HG03097 (cell line): Measurements from ENCODE around the gene MDK.
"Not testable (repeated sequence)": the region's sequence is repeated elsewhere in the genome, so short reads cannot be mapped to it uniquely, and the experiment has no call there.

Source experiments
- ATAC-seq: cut with Tn5 transposase; IDR thresholded peaks from one replicate; pipeline ENCODE4 v1.9.1; 2021; ENCODE audit not compliant: unreplicated experiment, low FRiP score

Gene MDK

DNA sequence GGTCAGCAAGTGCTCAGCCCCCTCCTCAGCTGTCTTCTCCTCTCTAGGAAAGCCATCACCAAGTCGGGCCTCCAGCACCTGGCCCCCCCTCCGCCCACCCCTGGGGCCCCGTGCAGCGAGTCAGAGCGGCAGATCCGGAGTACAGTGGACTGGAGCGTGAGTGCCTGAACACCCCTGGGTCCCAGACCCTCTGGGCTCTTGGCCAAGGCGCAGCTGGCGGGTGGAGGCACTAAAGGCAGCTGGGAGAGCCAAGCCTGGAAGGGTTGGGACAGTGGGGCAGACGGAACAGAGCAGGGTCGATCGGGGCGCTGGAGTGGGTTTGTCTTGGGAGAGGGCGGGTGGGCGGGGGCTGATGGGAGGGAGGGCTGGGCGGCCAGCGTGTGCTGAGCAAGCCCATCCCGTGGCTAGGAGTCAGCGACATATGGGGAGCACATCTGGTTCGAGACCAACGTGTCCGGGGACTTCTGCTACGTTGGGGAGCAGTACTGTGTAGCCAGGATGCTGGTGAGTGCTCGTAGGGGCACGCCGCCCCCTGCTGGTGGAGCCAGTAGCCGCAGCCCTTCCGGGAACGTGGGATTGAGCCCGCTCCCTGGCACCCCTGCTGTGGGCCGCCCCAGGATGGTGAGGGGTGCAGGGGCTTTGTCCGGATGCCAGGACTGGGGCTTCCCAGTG lies 14.1 kb upstream of the MDK start:
- ATAC-seq = no peak

DNA sequence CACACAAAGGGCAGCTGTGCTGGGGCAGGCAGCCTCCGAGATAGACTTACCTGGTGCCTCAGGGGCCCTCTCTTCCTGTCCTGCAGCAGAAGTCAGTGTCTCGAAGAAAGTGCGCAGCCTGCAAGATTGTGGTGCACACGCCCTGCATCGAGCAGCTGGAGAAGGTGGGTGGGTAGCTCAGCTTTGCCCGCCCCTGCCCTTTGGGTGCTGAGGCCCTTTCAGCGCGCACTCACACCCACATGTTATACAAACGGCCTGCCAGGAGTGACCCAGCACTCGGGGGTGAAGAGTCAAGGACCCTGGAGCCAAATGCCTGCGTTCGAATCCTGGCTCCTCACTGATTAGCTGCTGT lies 13.6 kb upstream of the MDK start:
- ATAC-seq = no peak

DNA sequence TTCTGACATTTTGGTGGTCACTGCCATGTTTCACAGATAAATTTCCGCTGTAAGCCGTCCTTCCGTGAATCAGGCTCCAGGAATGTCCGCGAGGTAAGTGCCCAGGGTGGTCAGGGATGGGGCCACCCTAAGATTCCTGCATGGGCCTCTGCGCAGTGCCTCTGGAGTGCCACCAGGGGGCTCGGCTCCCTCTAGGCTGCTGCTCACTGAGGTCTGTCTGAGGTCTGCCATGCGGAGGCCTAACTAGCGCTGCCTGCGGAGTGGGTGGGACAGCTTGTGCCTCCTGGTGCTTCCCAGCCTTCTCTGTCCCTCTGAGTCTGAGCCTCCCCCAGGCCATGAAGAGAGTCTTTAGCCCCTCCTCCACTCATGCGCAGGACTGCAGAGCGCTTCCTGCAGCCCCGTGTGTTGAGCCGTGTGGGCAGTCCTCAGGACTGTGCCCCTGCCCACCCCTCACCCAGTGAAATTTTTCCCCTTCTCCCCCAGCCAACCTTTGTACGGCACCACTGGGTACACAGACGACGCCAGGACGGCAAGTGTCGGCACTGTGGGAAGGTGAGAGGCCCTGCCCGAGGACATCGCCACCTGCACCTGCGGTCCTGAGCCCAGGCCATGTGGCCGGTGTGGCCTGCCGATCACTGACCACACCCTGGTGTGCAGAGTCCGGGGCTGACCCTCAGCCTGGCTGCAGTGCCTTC lies 11.9 kb upstream of the MDK start:
- no peak for ATAC-seq

DNA sequence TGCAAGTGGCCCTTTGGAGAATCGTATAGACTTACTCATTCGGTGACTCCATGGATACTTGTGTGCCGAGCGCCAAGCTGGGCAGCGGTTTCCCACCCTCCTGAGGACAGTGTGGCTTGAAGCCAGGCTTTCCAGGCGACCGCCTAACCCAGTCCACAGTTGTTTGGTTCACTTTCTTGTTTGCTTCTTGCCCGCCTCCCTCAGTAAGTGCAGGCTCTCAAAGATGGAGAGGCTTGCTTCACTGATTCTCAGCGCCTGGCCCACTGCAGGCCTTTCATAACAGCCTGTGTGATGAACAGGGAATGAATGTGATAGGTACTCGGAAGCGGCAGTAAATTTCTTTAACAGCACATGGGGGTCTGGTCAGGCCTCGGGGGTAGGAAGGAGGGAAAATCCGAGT lies 11.2 kb upstream of the MDK start:
- no peak for ATAC-seq

DNA sequence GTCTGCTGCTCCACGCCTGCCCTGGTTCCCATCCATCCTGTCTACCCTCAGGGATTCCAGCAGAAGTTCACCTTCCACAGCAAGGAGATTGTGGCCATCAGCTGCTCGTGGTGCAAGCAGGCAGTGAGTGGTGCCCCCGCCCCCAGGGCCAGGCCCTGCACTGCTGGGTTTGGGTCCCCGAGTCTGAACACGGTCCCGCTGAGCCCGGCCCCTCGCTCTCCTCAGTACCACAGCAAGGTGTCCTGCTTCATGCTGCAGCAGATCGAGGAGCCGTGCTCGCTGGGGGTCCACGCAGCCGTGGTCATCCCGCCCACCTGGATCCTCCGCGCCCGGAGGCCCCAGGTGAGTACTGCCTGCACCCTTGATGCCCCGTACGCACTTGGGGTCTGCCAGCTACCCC lies 10.2 kb upstream of the MDK start:
- not testable (repeated sequence) for ATAC-seq

DNA sequence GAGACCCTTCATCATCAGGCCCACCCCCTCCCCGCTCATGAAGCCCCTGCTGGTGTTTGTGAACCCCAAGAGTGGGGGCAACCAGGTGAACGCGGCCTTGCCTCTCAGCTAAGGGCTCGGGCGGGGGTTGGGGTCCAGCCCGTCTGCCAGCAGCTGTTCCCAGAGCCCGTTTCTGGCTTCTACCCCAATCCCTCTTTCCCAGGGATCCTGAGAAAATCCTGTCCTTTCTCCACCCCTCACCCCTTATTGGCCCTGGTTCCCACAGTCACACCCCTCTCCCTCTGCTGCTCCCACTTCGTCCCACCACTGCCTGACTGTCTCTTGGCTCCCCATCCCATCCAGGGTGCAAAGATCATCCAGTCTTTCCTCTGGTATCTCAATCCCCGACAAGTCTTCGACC lies 9.4 kb upstream of the MDK start:
- no peak for ATAC-seq

GRCh38 chr11:46372501-46372900 lies 9.0 kb upstream of the MDK start:
- ATAC-seq = not testable (repeated sequence)

GRCh38 chr11:46373787-46374740 lies 7.4 kb upstream of the MDK start:
- ATAC-seq = no peak

GRCh38 chr11:46374815-46375214 lies 6.7 kb upstream of the MDK start:
- ATAC-seq = no peak

- no peak for ATAC-seq
Measured at GRCh38 chr11:46375392-46376101, 5.9 kb upstream of the MDK start.

DNA sequence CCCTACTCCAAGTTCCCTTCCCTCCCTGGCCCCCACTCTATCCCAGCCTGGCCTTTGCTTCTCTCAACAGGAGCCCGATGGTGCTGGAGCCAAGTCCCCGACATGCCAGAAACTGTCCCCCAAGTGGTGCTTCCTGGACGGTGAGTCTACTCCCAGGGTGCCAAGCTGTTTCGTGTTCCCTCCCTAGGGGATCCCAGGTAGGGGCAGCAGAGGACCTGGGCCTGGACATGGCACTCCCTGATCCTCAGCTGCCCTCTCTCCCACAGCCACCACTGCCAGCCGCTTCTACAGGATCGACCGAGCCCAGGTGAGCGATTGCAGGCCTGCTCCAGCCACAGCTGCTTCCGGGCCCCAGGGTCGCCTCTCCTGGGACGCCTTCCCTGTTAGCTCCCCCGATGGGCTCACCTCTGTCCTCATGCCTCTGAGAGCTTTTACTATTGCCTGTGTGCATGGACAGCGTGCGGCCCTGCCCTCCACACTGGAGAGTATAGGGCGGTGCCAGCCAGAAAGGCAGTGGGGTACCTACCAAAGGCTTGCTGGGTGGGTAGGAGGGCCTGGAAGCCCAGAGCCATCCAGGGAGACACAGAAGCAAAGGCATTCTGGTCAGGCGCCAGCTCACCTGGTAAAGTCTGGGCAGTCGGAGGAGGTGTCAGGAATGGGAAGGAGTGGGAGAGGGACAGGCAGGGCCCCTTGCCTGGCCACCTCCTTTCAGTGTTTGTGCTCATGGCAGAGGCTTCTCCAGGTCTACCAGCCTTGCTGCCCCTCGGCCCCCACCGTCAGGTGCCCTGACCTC lies 5.0 kb upstream of the MDK start:
- ATAC-seq = no peak

DNA sequence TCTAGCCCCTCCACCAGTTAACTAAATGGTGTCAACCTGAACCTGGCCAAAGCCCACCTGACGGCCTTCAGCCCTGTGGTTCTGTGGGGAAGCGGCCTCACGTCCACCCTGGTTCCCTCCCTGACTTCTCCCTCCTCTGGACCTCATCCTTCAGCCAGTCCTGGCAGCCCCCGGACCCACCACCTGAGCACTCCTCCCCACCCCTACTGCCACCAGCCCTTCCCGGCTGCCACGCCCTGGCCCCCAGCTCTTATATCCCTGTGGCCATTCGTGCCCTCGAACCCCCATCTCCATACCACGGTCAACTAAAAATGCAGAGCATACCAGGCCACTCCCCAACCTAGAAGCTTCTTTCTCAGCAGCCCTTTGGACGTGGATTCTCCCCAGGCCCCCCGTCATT lies 4.2 kb upstream of the MDK start:
- ATAC-seq = no peak

DNA sequence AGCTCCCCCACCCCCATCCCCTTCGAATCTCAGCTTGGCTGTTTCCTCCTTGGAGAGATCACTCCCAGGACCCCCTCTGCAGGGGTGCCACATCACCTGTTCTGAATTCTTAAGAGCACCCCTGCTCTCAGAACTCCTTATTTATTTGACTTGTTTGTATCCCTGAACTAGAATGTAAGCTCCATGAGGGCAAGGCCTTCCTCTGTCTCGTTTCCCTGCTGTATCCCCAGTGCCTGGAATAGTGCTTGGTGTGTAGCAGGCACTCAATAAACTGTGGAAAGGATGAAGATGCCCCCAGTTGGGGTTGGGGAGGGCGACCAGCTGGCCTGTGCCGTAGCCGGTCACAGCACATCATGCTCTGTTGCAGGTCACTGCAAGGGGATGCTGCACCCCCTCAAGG lies 3.6 kb upstream of the MDK start:
- no peak for ATAC-seq

DNA sequence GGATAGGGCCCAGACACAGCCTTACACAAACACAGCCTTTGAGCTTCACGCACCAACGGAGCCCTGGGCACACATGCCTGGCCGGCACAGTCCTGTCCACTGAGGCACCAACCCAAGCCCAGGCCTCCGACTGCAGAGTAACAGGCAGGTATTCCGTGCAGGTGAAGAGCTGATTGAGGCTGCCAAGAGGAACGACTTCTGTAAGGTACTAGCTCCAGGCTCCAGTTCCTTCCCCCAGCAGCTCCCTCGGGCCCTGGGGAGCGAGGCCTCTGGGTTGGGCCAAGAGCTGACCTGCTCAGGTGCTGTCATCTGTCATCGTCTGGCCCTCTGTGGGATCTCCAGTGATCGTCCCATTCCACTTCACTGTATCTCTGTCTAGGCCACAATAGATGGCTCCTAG lies 3.2 kb upstream of the MDK start:
- ATAC-seq = no peak

DNA sequence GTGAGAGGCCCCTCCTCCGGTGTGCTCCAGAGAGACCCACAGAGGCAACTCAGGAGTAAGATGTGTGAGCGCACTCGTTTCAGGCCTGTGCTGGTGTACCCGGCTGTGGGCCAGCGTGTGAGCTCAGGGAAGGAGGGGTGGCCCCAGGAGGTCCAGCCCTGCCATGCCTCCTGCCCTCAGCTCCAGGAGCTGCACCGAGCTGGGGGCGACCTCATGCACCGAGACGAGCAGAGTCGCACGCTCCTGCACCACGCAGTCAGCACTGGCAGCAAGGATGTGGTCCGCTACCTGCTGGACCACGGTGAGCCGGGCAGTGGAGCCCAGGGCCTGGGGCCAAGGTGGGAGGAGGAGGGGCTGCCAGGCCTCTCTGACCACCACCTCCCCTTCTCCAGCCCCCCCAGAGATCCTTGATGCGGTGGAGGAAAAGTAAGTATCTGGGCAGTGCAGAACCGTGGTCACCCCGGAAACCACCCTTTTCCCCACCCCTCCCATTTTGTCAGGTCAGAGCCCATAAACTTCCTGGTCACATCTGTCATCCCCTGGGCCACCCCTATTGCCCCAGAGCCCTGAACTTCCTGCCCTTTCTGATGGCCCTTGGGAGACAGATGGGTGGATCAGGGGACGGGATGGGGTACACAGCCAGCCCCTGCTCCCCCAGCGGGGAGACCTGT lies 2.5 kb upstream of the MDK start:
- ATAC-seq = no peak

DNA sequence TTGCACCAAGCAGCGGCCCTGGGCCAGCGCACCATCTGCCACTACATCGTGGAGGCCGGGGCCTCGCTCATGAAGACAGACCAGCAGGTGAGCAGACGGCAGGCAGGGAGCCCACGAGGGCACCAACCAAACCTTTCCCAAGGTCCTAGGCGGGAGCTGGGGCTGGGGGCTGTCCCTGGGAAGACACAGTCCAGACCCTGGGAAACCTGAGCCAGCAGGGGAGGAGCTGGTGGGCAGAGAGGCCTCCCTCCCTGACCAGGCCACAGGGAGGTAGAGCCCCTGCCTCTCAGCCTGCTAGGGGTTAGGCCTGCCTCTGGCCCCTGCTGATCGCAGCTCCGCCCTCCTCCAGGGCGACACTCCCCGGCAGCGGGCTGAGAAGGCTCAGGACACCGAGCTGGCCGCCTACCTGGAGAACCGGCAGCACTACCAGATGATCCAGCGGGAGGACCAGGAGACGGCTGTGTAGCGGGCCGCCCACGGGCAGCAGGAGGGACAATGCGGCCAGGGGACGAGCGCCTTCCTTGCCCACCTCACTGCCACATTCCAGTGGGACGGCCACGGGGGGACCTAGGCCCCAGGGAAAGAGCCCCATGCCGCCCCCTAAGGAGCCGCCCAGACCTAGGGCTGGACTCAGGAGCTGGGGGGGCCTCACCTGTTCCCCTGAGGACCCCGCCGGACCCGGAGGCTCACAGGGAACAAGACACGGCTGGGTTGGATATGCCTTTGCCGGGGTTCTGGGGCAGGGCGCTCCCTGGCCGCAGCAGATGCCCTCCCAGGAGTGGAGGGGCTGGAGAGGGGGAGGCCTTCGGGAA lies 1.8 kb upstream of the MDK start:
- ATAC-seq = not testable (repeated sequence)

DNA sequence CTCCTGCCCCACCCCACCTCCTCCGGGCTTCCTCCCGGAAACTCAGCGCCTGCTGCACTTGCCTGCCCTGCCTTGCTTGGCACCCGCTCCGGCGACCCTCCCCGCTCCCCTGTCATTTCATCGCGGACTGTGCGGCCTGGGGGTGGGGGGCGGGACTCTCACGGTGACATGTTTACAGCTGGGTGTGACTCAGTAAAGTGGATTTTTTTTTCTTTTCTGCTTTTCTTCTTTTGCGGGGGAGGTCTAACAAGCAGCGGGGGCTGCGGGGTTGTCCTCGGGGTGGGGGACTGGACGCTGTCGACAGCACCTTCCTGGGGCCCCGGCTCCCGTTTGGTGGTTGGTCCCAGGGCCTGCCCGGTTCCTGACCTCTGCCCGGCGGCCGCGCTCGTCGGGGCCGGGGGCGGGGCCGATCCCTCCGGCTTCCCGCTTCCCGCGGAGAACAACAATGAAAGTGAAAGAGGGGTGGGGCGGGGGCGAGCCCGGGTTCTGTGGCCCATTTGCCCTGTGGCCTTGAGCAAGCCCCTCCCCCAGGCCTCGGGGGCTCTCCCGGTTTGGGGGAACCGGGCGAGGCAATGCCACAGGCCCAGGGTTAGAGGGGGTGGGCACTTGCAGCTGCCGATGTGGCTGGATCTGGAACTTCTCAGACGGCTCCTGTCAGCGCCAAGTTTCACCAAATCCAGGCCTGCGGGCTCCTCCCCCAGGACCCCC lies 975 bp upstream of the MDK start:
- ATAC-seq = no peak
